Stimulated activated CD8-positive, alpha-beta memory T cell treated with anti-CD3 and anti-CD28 coated beads, Interleukin-2, amount 100 ng/mL, for 48 hours (primary cell): ENCODE results near the gene CACTIN.
"Not testable (repeated sequence)": the region's sequence is repeated elsewhere in the genome, so short reads cannot be mapped to it uniquely, and the experiment has no call there.

Experiments used
- DNase-seq, 2 donors: peaks; one replicate each; pipeline ENCODE4 v3.0.0-alpha.2; 2020; ENCODE audit warnings: low read depth in 2 of 2

CACTIN gene

DNA sequence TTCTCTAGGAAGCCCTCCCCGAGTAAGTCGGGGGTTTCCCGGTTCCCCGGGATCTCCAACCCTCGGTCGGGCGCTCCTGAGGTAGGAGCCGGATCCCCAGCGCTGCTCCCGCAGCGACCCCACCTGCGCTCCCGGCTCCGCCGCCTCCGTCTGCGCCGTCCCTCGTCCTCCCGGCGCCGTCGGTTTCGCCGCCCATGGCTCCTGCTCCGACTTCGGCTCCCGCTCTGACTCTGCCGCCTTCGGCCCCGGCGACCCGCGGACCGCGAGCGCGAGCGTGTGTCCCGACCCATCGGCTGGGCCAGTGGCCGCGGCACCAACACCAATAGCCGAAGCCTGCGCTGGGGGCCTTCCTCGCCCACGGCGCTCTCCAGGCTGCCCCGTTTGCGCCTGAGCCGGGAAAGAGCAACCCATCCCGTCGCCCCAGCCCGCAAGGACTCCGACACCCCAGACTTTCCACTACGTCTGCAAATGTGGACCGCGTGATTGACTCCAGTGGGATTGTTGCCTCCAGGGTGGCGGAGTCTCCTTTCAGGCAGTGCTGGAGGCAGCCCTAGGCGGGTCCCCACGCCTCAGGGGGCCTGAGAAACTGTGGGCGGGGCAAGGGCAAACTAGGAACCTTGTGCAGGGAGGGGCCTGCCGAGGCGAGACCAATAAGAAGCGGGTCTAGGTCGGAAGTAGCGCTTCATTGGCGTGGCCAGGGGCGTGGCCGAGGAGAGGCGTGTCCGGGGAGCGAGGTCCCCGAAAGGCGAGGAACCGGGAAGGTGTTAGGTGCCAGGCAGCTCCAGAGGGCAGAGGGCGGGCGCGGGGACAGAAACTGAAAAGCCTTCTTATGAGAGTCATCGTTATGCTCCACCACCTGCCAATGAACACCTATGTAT, at the start of gene CACTIN:
CACTIN (minus strand) TSS at position 318 of the 878 bp plus-strand sequence; CDS start at position 290, 28 bp downstream.
- peak; percentile 98 to 99 for DNase-seq

DNA sequence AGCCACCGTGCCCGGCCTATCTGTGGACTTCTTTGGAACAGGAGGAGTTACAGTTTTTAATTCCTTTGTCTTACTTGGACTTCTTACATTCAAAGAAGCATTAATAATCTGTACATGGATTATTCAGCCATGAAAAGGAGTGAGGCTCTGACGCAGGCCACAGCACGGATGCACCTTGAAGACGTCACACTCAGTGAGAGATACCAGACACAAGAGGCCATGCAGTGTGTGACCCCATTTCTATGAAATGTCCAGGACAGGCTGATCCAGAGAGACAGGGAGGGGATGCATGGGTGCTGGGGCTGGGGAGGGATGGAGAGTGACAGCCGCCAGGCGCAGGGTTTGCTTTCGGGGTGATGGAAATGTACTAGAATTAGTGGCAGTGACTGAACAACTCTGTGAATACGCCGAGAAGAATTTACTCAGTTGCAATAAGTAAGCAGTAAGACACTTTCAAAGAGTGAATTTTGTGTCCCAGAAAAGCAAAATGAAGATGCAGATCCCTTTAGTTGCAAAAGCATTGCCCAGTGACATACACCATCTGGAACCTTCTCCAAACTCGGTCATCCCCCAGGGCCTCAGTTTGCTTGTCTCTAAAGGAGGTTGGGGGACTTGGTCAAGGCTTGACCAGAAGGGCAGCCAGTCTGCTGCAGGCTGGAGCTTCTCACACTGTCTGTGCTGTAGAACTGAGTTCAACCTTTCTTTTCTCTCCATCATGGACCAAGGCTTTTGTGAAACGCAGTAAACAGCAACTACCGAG, 48.4 kb upstream of the CACTIN start:
- no peak for DNase-seq

DNA sequence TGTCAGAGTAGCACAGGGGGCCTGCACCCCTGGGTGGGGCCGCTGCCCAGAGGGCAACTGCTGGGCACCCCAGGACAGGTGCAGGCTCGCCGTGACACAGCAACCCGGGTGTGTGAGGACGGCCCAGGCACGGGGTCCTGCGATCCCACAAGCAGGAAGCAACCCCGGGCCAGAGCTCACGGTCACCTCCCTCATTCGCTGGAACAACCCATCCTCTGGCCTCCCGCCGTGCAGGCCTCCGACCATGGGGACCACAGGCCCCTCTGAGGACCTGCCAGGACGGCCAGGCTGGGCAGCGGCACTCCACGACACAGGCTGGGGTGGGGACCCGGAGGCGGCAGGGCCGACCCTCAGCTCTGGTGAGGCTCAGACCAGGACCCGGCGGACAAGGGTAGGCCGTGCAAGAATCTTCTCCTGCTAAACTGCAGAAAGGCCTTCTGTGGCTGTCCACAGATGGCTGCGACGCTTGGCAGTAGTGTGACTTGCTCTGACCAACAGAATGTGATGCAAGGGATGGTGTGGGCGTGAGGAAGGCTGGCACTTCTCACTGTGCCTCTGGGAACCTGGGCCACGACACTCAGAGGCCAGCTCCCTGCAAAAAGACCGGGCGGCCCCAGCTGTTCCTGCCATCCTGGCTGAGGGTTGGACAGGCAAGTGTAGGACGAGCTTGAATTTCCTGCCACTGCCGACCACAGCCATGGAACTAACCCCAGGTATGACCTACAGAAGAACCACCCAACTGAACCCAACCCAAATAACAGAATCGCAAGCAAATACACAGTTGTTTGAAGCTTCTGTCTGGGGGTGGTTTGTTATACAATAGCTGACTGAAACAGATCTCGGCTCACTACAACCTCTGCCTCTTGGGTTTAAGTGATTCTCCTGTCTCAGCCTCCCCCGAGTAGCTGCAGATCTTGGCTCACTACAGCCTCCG, 47.2 kb upstream of the CACTIN start:
- DNase-seq: no peak

DNA sequence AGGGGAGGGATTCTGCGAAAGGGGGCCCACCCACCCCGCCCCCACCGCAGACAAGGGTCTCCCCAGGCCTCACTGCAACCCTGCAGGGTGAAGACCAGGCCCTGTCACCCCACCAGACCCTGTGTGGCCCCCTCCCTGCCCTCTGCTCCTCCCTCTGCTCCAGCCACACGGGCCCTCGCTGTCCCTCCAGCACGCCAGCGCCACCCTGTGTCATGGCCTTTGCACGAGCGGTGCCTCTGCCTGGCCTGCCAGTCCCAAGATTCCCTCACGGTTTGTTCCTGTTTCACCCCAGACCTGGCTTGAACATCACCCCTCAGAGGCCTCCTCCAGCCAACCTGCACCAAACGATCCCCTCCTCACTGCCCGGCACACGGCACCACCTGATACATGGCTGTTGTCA, 46.4 kb upstream of the CACTIN start:
- no peak for DNase-seq

DNA sequence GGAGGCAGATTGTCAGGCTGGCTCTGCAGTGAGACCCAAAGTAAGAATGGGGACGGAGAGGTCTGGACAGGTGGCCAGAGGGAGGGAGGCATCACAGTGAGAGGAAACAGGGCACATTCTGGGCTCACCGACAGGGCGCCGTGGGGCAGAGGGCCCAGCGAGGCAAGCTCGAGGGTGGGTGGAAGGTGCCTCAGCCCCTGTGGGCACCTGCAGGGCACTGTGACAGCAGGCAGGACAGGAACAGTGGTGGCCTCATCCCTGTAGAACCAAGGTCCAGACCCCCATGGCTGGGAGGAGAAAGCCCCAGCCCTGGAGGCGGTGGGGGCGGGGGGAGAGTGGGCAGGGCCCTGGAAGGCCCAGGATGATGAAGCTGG, 46.0 kb upstream of the CACTIN start:
- DNase-seq: no peak

DNA sequence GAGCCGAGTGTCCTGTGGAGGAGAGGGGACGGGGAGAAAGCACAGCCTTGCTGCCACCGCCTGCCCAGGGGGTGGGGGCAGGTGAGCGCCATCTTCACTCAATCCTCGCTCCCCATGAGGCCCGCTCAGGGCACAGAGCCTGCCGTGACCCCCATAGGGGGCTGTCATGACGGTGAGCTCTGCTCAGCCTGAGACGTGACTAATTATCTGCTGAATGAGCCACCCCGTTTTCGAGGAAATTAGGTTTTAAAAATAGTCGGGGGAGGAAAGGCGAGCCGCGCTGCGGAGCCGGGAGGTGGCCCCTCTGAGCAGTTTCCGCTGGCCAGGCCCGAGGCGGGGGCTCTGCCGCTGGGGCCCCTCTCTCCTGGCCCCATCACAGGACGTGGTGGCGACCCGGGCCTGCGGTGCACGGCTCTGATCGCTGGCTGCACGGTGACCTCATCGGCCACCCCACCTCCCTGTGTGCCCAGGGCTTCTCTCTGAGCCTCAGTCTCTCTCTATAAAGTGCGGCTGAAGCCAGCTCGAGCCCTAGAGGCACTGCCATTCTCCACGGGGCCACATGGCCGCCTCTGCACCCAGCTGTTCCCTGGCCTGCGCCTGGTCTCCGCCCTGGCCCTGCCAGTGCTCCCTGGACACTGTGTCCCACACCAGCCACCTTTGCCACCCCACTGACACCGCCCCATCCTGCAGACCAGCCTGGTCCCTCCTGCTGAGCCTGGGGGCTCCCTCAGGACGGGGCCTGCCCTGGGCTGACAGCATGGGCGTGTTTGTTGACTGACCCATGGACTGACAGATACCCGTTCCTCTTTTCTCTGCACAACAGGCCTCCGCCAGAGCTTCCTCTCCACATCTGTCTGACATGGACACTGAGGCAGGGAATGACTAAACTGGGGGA, 45.3 kb upstream of the CACTIN start:
- peak; percentile 45 to 48 for DNase-seq

DNA sequence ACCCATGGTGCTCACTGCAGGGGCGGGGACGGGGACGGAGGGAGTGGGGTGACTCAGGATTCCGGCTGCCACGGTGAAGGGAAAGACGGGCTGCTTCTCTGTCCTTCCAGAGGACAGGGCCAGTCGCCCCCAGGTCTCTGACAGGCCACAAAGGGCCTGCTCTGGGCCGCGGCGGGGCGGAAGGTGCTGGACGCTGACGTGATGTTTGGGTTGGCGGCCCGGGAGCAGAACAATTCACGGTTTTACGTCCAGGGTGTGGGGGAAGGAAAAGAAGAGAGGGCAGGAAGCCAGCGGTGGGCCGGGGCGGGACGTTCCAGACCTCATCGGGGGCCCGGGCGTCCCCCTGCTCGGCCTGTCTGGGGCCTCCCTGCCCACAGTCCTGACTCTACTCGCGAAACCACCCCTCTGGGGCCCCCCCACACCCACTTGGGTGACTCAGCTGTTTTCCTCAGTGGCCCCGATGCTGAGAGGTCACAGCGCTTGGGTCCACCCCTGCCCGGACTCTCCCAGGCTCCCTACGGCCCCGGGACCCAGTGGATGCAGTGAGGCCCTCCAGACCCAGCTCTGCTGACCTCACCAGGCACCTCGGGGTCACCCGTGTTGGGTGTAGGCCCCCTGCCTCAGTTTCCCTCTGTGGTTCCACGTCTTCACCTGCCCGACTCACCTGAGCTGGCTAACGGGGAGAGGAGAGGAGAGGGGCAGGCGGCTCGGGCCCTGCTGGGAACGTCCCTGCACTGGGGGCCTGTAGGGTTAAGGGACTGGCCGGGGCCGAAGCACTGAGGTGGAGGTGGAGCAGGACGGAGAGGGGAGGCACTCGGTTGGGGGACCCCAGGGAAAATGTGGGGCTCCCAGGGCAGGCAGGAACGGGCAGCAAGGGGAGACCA, 44.4 kb upstream of the CACTIN start:
- peak; percentile 68 to 77 for DNase-seq

DNA sequence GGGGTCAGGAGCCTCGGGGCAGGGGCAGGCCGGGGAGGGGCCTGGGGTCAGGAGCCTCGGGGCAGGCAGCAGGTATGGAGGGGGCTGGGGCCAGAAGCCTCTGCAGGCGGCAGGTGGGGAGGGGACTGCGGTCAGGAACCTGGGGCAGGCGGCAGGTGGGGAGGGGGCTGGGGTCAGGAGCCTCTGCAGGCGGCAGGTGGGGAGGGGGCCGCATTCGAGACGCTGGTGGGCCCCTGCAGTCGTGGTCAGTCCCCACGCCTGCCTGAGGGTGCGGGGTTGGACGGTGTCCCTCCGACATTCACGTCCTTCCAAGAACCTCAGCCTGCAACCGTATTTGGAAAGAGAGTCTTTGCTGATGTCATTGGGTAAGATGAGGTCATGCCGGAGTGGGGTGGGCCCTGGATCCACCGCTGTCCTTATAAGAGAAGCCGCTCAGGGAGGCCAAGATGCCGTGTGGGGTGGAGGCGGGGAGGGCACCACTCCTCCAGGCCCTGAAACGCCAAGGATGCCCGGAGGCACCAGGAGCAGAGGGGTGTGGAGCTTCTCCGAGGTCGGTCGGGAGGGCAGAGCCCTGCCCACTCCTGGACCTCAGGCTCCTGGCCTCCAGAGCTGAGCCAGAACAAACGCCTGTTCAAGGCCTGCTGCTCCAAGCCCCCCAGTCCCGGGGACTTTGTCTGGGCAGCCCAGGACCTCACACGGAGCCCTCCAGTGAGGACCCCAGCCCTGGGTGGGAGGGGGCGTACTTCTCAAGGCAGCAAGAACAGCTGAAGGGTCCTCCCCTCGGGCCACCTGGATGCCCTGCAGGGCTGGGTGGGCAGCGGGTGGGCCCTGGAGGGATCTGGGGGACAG, 43.6 kb upstream of the CACTIN start:
- DNase-seq: no peak

DNA sequence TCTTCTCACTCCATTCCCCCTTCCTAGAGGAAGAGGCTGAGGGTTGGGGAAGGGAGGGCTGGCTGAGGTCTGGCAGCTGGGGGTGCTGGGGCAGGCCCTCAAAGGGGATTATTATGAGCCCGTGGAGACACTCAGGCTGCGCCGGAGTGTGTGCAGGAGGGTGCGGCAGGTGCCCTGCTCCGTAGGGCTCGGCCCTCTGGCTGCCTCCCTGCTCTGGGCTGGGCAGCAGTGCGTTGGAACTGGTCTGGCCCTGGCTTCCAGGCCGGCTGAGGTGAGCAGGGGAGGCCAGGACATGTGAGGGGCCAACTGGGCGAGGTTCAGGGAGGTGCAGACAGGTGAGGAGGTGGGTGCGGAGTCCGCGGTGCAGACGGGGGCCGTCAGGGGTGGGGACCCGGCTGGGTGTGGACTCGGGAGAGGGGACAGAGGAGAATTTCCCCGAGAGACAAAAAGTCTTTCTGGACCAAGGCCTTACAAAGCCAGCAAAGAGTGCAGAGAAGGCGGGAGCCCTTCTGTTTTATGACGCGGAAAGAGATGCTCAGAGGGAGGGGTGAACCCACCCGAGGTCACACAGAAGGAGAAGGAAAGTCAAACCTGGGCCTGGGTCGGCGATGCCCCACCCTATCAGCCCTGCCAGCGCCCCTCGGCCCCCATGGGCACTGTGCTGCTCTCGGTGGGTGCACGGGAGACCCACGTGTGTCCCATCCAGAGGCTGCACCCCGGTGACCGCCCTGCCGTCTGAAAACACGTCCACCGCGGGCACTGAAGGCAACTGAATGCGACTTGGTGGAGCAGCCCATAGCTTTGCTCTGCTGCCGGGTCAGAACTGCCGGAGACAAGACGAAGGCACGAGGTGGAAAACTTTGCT, 42.7 kb upstream of the CACTIN start:
- no peak for DNase-seq

DNA sequence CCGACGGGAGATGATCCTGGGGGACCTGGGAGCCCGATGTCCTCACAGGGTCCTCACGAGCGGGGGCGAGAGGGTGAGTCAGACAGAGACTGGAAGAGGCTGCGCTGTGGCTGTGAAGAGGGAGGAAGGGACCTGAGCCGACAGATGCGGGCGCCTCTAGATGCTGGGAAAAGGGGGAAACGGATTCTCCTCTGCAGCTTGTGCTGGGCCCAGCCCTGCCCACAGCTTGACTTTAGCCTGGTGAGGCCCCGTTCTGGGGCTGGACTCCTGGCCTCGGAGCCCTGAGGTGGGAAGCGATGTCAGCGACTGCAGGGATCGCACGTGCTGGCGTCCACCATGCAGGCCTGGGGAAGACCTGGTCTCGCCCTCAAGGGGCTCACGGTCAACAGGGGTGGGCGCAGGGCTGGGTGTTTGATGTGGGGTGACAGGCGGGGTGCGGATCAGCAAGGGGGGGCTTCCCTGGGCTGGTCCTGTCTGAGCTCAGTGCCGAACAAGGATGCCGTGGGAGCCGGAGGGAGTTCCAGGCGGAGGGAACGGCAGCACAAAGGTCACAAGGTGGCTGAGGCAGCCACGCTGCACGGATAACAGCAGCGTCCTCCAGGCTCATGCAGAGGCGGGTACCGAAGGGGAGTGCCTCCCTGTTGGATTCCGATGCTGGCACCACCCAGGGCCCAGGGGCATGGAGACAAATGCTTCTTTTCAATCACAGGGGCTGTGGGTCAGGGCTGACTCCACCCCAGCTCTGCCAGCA, 41.9 kb upstream of the CACTIN start:
- no peak for DNase-seq

DNA sequence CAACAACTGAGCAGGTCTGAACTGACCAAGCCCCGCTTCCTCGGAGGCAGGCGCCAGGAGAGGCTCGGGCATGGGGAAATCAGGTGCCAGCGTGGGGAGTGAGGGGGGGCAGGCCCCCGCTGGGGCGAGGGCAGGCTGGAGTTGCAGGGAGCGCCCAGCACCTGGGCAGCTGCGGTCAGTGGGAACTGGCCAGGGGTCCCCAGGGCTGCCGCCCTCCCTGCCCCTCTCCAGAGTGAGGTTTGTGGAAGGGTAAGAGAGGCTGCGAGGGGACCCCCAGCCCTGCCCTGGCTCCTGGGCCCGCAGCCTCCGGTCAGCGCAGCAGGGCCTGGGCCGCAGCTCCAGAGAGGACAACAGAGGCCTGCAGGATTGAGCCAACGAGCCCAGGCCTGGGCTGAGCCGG, 41.2 kb upstream of the CACTIN start:
- no peak for DNase-seq

DNA sequence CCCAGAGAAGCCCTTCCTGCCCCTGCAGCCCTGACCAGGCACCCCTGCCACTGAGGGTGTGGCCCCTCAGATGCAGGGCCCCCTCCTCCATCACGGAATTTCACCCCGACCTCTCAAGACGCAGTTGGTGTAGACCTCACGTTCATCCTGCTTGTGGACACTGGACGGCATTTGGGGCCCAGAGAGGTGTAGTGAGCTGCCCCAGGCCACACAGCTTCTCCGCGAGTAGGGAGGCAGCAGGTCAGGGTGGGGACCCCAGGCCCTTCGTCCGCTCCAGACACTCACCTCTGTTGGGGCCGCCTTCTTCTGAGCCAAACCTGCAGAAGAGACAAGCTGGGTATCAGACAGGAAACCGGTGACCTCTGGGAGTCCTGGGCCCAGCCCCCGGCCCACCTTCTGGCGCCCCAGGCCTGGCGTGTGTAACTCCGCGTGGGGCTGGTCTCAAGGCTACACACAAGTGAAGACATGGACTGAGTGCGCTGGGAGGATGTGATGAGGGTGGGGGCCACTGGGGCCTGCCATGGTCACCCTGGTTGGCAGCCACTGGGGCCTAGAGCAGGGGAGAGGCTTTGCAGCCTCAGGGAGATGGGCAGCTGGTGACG, 40.5 kb upstream of the CACTIN start:
- DNase-seq: no peak

DNA sequence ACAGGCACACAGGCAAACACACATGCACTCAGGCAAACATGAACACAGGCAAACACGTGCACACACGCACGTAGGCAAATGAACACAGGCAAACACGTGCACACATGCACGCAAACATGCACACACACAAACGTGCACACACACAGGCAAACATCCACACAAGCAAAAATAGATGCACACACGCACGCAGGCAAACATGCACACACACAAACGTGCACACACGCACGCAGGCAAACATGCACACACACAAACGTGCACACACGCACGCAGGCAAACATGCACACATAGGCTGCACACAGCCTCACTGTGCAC, 39.9 kb upstream of the CACTIN start:
- not testable (repeated sequence) for DNase-seq

DNA sequence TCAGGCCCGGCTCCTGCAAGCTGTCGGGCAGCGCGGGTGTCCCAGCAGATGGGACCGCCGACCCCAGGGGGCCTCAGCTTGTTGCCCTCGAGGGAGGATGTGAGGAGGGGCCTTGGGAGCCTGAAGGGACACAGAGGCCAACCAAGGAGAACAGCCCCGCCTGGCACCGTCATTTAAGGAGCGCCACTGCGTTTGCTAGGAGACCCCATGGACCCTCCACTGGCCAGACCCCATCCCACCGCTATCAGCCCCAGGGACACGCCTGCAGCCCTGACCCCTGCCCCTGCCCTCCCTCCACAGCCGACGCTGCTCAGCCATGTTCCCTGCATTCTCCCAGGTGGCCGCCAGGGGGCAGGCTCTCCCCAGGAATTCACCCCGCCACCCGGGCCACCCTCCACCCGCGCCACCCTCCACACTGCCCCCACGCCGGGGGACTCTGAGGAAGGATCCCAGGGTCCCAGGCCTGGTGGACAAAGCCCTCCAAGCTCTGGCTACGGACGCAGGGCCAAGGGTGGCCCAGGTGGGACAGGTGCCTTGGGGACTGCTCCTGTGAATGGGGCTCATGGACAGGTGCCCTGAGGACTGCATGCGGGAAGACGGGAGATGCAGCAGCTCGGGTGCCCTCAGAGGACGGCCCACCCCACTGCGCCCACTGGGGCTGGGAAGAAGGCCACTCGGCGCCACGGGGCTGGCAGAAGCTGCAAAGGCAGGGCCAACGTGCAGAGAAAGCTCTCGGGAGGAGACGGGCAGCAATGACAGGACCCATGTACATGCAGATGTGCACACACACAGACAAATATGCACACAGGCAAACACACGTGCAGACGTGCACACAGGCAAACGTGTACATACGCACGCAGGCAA, 39.3 kb upstream of the CACTIN start:
- peak; percentile 61 to 73 for DNase-seq

DNA sequence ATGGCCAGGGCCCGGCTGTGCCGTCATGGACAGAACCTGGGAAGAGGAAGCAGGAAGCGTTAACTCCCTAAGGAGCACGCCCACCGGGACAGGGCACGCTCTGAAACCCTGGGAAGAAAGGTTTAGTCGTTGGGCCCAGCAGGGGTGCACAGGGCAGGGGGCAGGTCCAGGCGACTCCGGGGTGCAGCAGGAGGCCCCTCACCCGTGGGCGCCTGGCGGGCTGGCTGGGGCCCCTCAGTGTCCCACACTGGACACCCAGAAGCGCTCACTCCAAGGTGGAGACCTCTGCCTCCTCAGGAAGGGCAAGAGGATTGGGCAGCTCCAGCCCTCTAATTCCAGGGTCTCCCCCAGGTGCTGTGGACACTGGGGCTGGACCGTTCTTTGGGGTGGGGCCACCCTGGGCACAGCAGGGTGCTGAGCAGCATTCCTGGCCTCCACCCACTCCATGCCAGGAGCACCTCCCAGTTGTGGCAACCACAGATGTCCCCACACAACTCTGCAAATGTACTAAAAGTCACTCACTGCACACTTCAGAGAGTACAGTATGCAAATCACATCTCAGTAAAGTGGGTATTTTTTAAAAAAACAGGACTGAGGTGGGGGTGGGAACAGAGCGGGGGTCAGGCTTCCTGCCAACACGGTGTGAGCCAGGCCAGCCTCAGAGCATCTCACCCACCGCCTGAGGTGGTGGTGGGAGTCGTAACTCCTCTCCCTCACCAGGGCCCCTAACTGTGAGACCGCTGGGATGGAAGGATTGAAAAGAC, 38.5 kb upstream of the CACTIN start:
- no peak for DNase-seq
